GM18909 (cell line): Measurements from ENCODE around the gene GPRIN2.
"Not testable (repeated sequence)": the region's sequence is repeated elsewhere in the genome, so short reads cannot be mapped to it uniquely, and the experiment has no call there.

Source experiments
- ATAC-seq: cut with Tn5 transposase; IDR thresholded peaks from one replicate; pipeline ENCODE4 v1.9.1; 2021; ENCODE audit warnings: mild to moderate bottlenecking; ENCODE audit not compliant: unreplicated experiment, poor library complexity

The GPRIN2 gene

GRCh38 chr10:46572765-46573164, 16.3 kb upstream of the GPRIN2 start:
- not testable (repeated sequence) for ATAC-seq

- not testable (repeated sequence) for ATAC-seq
Observed at GRCh38 chr10:46570655-46571054, 14.2 kb upstream of the GPRIN2 start.

GRCh38 chr10:46567151-46567550, 10.7 kb upstream of the GPRIN2 start:
- ATAC-seq = not testable (repeated sequence)

- ATAC-seq = peak; percentile 63
Observed at GRCh38 chr10:46565591-46566332, 9.3 kb upstream of the GPRIN2 start.

GRCh38 chr10:46560952-46561351, 4.5 kb upstream of the GPRIN2 start:
- no peak for ATAC-seq

GRCh38 chr10:46560381-46560780, 3.9 kb upstream of the GPRIN2 start:
- no peak for ATAC-seq

GRCh38 chr10:46559231-46559671, 2.8 kb upstream of the GPRIN2 start:
- no peak for ATAC-seq

GRCh38 chr10:46558392-46559185, 2.1 kb upstream of the GPRIN2 start:
- no peak for ATAC-seq

- no peak for ATAC-seq
Observed at GRCh38 chr10:46558122-46558391, 1.6 kb upstream of the GPRIN2 start.

- no peak for ATAC-seq
Observed at GRCh38 chr10:46557319-46558121, 1.1 kb upstream of the GPRIN2 start.

- no peak for ATAC-seq
Observed at GRCh38 chr10:46555713-46556514, 544 bp downstream of the GPRIN2 start.

- ATAC-seq = no peak
Observed at GRCh38 chr10:46555366-46555712, 1.1 kb downstream of the GPRIN2 start.

GRCh38 chr10:46554166-46554781, 2.2 kb downstream of the GPRIN2 start:
- ATAC-seq = no peak

- ATAC-seq = no peak
Observed at GRCh38 chr10:46553238-46554049, 3.0 kb downstream of the GPRIN2 start.

GRCh38 chr10:46552526-46553237, 3.8 kb downstream of the GPRIN2 start:
- ATAC-seq = no peak

GRCh38 chr10:46551701-46552525, 4.5 kb downstream of the GPRIN2 start:
- ATAC-seq = no peak

GRCh38 chr10:46550795-46551700, 5.4 kb downstream of the GPRIN2 start:
- ATAC-seq = no peak
